Mucosa of descending colon (tissue), 3 donors: ENCODE results near the gene UTS2B. TPM values are rescaled to one million over a fixed set of nuclear protein-coding genes. Genes with fewer than 3 reads are reported as not detected.

Experiments
- ATAC-seq: fragments of 200-7000 bp; cut with Tn5 transposase; one replicate; pipeline ENCODE4 v1.9.1; 2020; ENCODE audit warnings: mild to moderate bottlenecking, moderate library complexity
- DNase-seq, 3 donors: peaks; one replicate each; pipeline ENCODE4 v3.0.0-alpha.2; 2020
- H3K36me3 ChIP-seq: fragments of 200-600 bp; one replicate; pipeline ENCODE4 v1.8.0; 2021; ENCODE audit warnings: low read depth, mild to moderate bottlenecking
- H3K4me1 ChIP-seq: fragments of 200-600 bp; one replicate; pipeline ENCODE4 v1.8.0; 2021; ENCODE audit warnings: low read depth, mild to moderate bottlenecking
- H3K4me3 ChIP-seq: fragments of 200-600 bp; one replicate; pipeline ENCODE4 v1.8.0; 2021; ENCODE audit warnings: mild to moderate bottlenecking
- H3K9me3 ChIP-seq: fragments of 200-600 bp; one replicate; pipeline ENCODE4 v1.8.0; 2021; ENCODE audit warnings: mild to moderate bottlenecking
- intact Hi-C, 2 donors: fragments of 100-400 bp; cut with DNase I in 1 of 2; cut with micrococcal nuclease in 1 of 2; formaldehyde crosslinking; loops; one replicate each; pipeline versions ENCODE4 v1.11.0 to v1.11.1; 2022; cut with DNase I, micrococcal nuclease
- total RNA-seq, 3 donors: library from RNA; stranded (reverse); fragmentation: NEBNext Ultra II Directional in 2 of 3; extraction: Animal tissue kit (Norgen Biotek cat#: 25700) in 2 of 3; gene quantifications; one replicate each; pipeline versions ENCODE4 v1.2.1 to v1.2.4, GENCODE V29; 2021 to 2023
- TF ChIP-seq, protein P1 (sequence below): fragments of 200-600 bp; IDR thresholded peaks from one replicate; pipeline ENCODE4 v1.8.0; 2022; ENCODE audit warnings: antibody characterized with exemption, mild to moderate bottlenecking
- donor health status: DM: no; HTN: no; CAD: no; lungs with moderate emphysema.
- donor health status: DM: no; HTN: no; CAD: no.
- donor health status: DM: no; HTN: yes; CAD: no.

Gene UTS2B
- total RNA-seq, 3 donors from 2014 or later, result 0.47 TPM; not detected in 2

DNA sequence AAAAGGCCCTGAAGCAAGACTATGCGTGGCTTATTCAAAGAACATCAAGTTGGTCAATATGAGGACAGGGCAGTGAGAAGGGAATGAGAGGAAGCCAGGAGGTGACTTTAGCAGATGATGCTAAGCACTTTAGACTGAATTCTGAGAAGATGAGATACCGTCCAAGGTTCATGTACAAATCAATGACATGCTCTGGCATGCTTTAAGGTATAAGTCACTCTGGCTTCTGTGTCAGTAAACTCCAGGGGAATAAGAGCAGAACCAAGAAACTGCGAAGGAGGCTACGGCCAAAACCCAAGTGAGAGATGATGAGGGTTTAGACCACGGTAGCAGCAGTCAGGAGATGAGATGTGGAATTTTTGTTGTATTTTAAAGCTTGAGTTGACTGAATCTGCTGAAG, 10.0 kb downstream of the UTS2B start:
- H3K4me3 ChIP-seq, result no peak overlapping the region
- ATAC-seq (no peak), DNase-seq (no peak)
- H3K36me3 ChIP-seq, result no peaks in the 10 kb centered on the region
- intact Hi-C loops, result no loop called here
- TF ChIP-seq, protein P1, sequence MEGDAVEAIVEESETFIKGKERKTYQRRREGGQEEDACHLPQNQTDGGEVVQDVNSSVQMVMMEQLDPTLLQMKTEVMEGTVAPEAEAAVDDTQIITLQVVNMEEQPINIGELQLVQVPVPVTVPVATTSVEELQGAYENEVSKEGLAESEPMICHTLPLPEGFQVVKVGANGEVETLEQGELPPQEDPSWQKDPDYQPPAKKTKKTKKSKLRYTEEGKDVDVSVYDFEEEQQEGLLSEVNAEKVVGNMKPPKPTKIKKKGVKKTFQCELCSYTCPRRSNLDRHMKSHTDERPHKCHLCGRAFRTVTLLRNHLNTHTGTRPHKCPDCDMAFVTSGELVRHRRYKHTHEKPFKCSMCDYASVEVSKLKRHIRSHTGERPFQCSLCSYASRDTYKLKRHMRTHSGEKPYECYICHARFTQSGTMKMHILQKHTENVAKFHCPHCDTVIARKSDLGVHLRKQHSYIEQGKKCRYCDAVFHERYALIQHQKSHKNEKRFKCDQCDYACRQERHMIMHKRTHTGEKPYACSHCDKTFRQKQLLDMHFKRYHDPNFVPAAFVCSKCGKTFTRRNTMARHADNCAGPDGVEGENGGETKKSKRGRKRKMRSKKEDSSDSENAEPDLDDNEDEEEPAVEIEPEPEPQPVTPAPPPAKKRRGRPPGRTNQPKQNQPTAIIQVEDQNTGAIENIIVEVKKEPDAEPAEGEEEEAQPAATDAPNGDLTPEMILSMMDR, result no peak
- H3K4me1 ChIP-seq, result no peaks in the 10 kb centered on the region
- H3K9me3 ChIP-seq, result no peaks in the 10 kb centered on the region

DNA sequence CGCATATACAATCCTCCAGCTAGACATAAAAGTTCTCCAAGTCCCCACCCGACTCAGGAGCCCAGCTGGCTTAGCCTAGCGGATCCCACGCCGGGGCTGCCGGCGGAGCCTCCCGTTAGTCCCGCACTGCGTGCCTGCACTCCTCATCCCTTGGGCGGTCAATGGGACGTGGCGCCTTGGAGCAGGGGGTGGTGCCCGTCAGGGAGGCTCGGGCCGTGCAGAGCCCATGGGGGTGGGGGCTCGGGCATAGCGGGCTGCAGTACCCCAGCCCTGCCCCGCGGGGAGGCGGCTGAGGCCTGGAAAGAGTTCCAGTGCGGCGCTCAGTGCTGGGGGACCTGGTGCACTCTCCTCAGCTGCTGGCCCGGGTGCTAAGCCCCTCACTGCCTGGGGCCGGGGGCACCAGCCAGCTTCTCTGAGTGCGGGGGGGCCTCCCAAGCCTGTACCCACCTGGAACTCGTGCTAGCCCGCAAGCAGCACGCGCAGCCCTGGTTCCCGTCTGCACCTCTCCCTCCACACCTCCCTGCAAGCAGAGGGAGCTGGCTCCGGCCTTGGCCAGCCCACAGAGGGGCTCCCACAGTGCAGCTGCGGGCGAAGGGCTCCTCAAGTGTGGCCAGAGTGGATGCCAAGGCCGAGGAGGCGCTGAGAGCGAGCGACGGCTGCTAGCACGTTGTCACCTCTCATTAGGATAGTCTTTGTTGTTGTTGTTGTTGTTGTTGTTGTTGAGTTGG, 13.3 kb downstream of the UTS2B start:
- TF ChIP-seq, protein P1, result no peak
- Histone ChIP-seq H3K4me1 (no peaks in the 10 kb centered on the region), H3K36me3 (no peaks in the 10 kb centered on the region), H3K9me3 (no peaks in the 10 kb centered on the region), H3K4me3 (no peak overlapping the region)
- intact Hi-C loops, result no loop called here
- DNase-seq (no peak), ATAC-seq (no peak)

DNA sequence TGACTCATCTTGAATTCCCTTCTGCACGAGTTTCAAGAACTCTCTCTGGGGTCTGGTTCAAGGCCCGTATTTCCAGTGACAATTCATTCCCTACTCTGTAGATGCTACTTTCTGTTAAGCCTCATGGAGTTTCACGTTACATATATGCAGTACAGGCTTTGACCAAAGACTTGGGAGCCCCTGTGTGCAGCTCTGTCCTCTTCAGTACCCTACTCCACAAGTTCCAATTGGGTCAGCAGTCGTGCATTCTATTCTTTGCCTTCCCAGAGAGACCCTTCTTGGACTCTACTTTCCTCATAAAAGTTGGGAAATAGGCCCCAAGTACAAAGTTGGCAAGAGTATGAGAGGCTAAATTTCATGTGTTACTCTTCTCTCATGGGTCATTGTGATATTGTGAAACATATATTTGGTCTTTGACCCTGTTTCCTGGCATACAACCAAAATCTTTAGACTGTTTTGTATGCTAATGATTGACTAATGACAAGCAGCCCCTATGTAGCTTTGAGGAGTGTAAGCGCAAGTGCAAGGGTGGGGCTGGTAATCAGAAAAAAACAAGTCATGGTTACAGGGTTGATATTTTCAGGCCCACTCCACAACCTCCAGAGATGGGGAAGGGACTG, 16.1 kb downstream of the UTS2B start:
- Histone ChIP-seq H3K36me3 (no peaks in the 10 kb centered on the region), H3K4me3 (no peak overlapping the region), H3K4me1 (no peaks in the 10 kb centered on the region), H3K9me3 (no peaks in the 10 kb centered on the region)
- no peak for DNase-seq
- no peak for ATAC-seq
- TF ChIP-seq, protein P1, result no peak
- intact Hi-C loops, result no loop called here

DNA sequence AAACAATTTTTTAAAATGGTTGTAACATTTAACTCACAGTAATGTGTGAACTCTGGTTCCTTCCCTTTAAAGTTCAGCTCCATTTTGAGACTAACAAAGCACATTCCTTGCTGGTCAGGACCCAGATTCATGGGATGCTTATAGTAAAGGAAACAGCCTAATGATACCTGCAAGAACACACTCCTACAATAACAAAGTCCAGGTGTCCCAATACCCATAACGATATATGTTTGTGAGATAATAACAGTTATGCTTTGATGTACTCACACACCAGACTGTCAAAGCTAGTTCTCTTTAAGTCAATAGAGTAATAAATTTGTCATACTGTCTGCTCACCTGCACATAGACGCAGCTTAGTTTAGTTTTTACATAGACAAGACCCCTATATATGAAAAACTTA, 17.0 kb downstream of the UTS2B start:
- DNase-seq, result no peak
- TF ChIP-seq, protein P1, result no peak
- no peaks in the 10 kb centered on the region for H3K36me3 ChIP-seq
- intact Hi-C loops, result no loop called here
- no peaks in the 10 kb centered on the region for H3K4me1 ChIP-seq
- no peaks in the 10 kb centered on the region for H3K9me3 ChIP-seq
- H3K4me3 ChIP-seq, result no peak overlapping the region
- ATAC-seq, result no peak

DNA sequence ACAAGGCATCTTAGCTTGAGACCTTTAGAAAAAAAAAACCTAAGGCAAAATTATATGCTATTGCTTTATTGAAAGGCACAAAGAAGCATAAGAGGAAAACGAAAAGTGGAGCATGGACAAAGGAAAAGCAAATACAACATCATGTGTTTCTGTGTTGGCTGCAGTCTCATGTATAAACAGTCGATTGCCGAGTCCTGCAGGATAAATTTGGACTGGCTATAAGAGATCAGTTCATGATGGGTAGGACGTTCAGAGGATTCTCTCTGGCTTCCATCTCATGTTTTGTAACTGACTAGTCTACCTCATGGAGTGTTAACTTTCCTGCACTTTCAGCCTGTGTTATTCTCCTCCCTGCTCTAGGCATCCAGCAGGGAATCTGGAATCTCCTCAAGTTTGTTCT, 23.0 kb downstream of the UTS2B start:
- Histone ChIP-seq H3K36me3 (no peaks in the 10 kb centered on the region), H3K9me3 (no peaks in the 10 kb centered on the region), H3K4me1 (no peaks in the 10 kb centered on the region), H3K4me3 (no peak overlapping the region)
- ATAC-seq (no peak), DNase-seq (no peak)
- TF ChIP-seq, protein P1, result no peak
- intact Hi-C loops, result no loop called here
